HL-60 (cell line): ENCODE measurements around the gene HOXB3.

ENCODE experiments used
- DNase-seq, 2 experiments: peaks; one replicate each; pipeline ENCODE4 v3.0.0-alpha.2; 2010 to 2020; ENCODE audit warnings: low read depth in 1 of 2, low spot score in 1 of 2
- H3K27ac ChIP-seq: fragments of 250-450 bp; sonication (Bioruptor Pico); replicated peaks from 2 replicates; pipeline ENCODE4 v1.5.1; 2020; ENCODE audit warnings: mild to moderate bottlenecking, moderate library complexity
- H3K27me3 ChIP-seq: fragments of 250-450 bp; sonication (Bioruptor Pico); 2 replicates; pipeline ENCODE4 v1.5.1; 2021; ENCODE audit warnings: mild to moderate bottlenecking, moderate library complexity; ENCODE audit not compliant: insufficient read depth, poor library complexity, severe bottlenecking
- H3K4me3 ChIP-seq: replicated peaks from 2 replicates; pipeline ENCODE4 v1.5.1; 2011; ENCODE audit warnings: mild to moderate bottlenecking, control low read depth, low read length; ENCODE audit not compliant: insufficient read depth
- CTCF ChIP-seq: IDR thresholded peaks from one replicate; pipeline ENCODE4 v1.5.1; 2011; ENCODE audit warnings: low read length, control low read depth, inconsistent platforms; ENCODE audit not compliant: insufficient read depth
- GABPA ChIP-seq: IDR thresholded peaks from 2 replicates; pipeline ENCODE4 v1.6.1; 2012; ENCODE audit warnings: low read depth
- POLR2AphosphoS5 ChIP-seq: IDR thresholded peaks from 2 replicates; pipeline ENCODE4 v1.6.1; 2012; ENCODE audit warnings: low read depth
- REST ChIP-seq: IDR thresholded peaks from 2 replicates; pipeline ENCODE4 v1.6.1; 2012; ENCODE audit warnings: low read depth; ENCODE audit not compliant: insufficient replicate concordance
- SPI1 ChIP-seq: IDR thresholded peaks from 2 replicates; pipeline ENCODE4 v1.6.1; 2012; ENCODE audit warnings: low read depth, mild to moderate bottlenecking, borderline replicate concordance

The HOXB3 gene

GRCh38 chr17:48625495-48626244 is 35.6 kb upstream of the HOXB3 start:
- no peak overlapping the region for H3K27ac ChIP-seq
- TF ChIP-seq REST, result no peak
- no peak for TF ChIP-seq SPI1
- no peak for TF ChIP-seq CTCF
- TF ChIP-seq POLR2AphosphoS5, result no peak
- TF ChIP-seq GABPA, result no peak
- peak in 1 of 2 experiments; percentile 6 for DNase-seq
- H3K4me3 ChIP-seq, result no peak overlapping the region
- peaks cover 80% of the 10 kb centered on the region for H3K27me3 ChIP-seq

GRCh38 chr17:48624544-48625494 is 34.8 kb upstream of the HOXB3 start:
- no peak overlapping the region for H3K4me3 ChIP-seq
- TF ChIP-seq REST (no peak), GABPA (no peak), SPI1 (no peak), CTCF (no peak), POLR2AphosphoS5 (no peak)
- H3K27ac ChIP-seq, result no peak overlapping the region

GRCh38 chr17:48624118-48624517 is 34.1 kb upstream of the HOXB3 start:
- Histone ChIP-seq H3K4me3 (no peak overlapping the region), H3K27me3 (peaks cover 84% of the 10 kb centered on the region)

More at GRCh38 chr17:48624544-48625494, 34.8 kb upstream of the HOXB3 start:
- DNase-seq, result no peak
- peaks cover 84% of the 10 kb centered on the region for H3K27me3 ChIP-seq

More at GRCh38 chr17:48624118-48624517, 34.1 kb upstream of the HOXB3 start:
- TF ChIP-seq REST (no peak), CTCF (no peak), GABPA (no peak), POLR2AphosphoS5 (no peak), SPI1 (no peak)
- DNase-seq, result no peak
- H3K27ac ChIP-seq, result no peak overlapping the region
